Amygdala (tissue), 56 donors: Measurements from ENCODE around the gene TFEB.
"Not testable (repeated sequence)": the region's sequence is repeated elsewhere in the genome, so short reads cannot be mapped to it uniquely, and the experiment has no call there.

Experiments used
- DNase-seq, 56 donors: peaks; one replicate each; lab custom pipeline; 2025; lab: John Stamatoyannopoulos, UW

Gene TFEB

GRCh38 chr6:41767112-41767833 is 31.9 kb upstream of the TFEB start:
- peak in 1 of 56 donors; percentile 13 for DNase-seq

- DNase-seq, result not testable (repeated sequence)
Observed at GRCh38 chr6:41766043-41766664, 30.7 kb upstream of the TFEB start.

- DNase-seq, result peak in 1 of 56 donors; percentile 19
Observed at GRCh38 chr6:41763470-41763869, 28.1 kb upstream of the TFEB start.

GRCh38 chr6:41759905-41760579 is 24.6 kb upstream of the TFEB start:
- no peak for DNase-seq

GRCh38 chr6:41759106-41759904 is 23.9 kb upstream of the TFEB start:
- DNase-seq, result no peak

GRCh38 chr6:41758641-41759035 is 23.2 kb upstream of the TFEB start:
- no peak for DNase-seq

GRCh38 chr6:41757931-41758640 is 22.7 kb upstream of the TFEB start:
- no peak for DNase-seq

- no peak for DNase-seq
Observed at GRCh38 chr6:41757271-41757670, 21.9 kb upstream of the TFEB start.

- DNase-seq, result no peak
Observed at GRCh38 chr6:41756354-41756753, 20.9 kb upstream of the TFEB start.

GRCh38 chr6:41755895-41756294 is 20.5 kb upstream of the TFEB start:
- no peak for DNase-seq

GRCh38 chr6:41750374-41750773 is 15.0 kb upstream of the TFEB start:
- DNase-seq, result no peak

- DNase-seq, result no peak
Observed at GRCh38 chr6:41748542-41748941, 13.1 kb upstream of the TFEB start.

- no peak for DNase-seq
Observed at GRCh38 chr6:41748102-41748477, 12.7 kb upstream of the TFEB start.

- no peak for DNase-seq
Observed at GRCh38 chr6:41747256-41748101, 12.1 kb upstream of the TFEB start, which contains the start of gene PGC. TSS of gene PGC (minus strand) at chr6:41747397. CDS start at chr6:41747334, 63 bp downstream.

- no peak for DNase-seq
Observed at GRCh38 chr6:41746107-41746506, 10.7 kb upstream of the TFEB start.

GRCh38 chr6:41744236-41744787 is 8.9 kb upstream of the TFEB start:
- DNase-seq, result no peak

- no peak for DNase-seq
Observed at GRCh38 chr6:41743406-41744235, 8.2 kb upstream of the TFEB start.
